Cardiac muscle cell (in vitro differentiated cells and primary cell): ENCODE measurements around the gene KDM5A. TPM values are rescaled to one million over a fixed set of nuclear protein-coding genes. Genes with fewer than 3 reads are reported as not detected.

Source experiments
- DNase-seq, 2 donors: peaks; one replicate each; pipeline versions ENCODE4 v3.0.0 to v3.0.0-alpha.2; 2010 to 2017; ENCODE audit warnings: low read depth in 1 of 2, low spot score in 1 of 2
- H3K27ac ChIP-seq: fragments of 200-600 bp; sonication (generic); 2 replicates; pipeline ENCODE4 v1.5.1; 2016
- H3K27me3 ChIP-seq: fragments of 200-600 bp; sonication (generic); 2 replicates; pipeline ENCODE4 v1.6.0; 2016; ENCODE audit warnings: control low read depth
- H3K36me3 ChIP-seq: fragments of 200-600 bp; sonication (generic); 2 replicates; pipeline ENCODE4 v1.5.1; 2016; ENCODE audit warnings: control low read depth
- H3K4me1 ChIP-seq: fragments of 200-600 bp; sonication (generic); 2 replicates; pipeline ENCODE4 v1.8.1; 2017; ENCODE audit warnings: low read depth, mild to moderate bottlenecking, mixed run types
- H3K4me3 ChIP-seq: fragments of 200-600 bp; sonication (generic); 2 replicates; pipeline ENCODE4 v1.5.1; 2016; ENCODE audit warnings: mild to moderate bottlenecking
- H3K9me3 ChIP-seq: fragments of 200-600 bp; sonication (generic); 2 replicates; pipeline ENCODE4 v1.5.1; 2017; ENCODE audit warnings: low read depth, mild to moderate bottlenecking, control low read depth
- polyA plus RNA-seq: library from polyadenylated mRNA; unstranded; fragments of >200 nt; fragmentation: Nextera tagmentation; extraction: Ambion mirVana; gene quantifications from 2 replicates; pipeline ENCODE4 v1.2.1, GENCODE V29; 2016
- total RNA-seq: library from RNA; depleted of rRNA; stranded (reverse); fragments of >200 nt; gene quantifications from 2 replicates; pipeline ENCODE4 v1.2.3, GENCODE V29; 2016
- TF ChIP-seq, protein P1 (sequence below): IDR thresholded peaks from 2 replicates; pipeline ENCODE4 v1.5.1; 2012; ENCODE audit warnings: low read depth, mild to moderate bottlenecking, low read length

KDM5A gene
- total and polyA plus RNA-seq, 2 experiments from 2014 or later = 36.3 to 41.1 TPM

DNA sequence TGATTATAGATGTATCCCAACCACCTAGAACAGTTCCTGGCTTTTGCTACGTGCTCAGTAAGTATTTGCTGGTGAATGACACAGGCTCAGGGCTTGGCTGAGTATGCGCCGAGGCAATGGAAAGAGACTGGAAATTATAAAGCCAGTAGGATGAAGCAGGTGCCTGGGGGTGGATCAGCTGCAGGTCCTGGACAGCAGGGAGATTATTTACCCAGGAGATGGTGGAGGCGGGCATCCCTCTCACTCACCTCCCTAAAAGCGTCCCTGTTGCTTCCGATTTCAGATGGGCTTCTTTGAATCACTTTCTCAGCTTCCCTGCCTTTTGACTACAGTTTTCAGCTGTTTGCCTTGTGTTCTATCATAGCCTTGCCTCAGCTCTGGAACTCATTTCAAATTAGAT is 132.9 kb downstream of the KDM5A start:
- no peak overlapping the region for H3K4me3 ChIP-seq

GRCh38 chr12:254912-255311 is 134.2 kb downstream of the KDM5A start:
- TF ChIP-seq, protein P1, sequence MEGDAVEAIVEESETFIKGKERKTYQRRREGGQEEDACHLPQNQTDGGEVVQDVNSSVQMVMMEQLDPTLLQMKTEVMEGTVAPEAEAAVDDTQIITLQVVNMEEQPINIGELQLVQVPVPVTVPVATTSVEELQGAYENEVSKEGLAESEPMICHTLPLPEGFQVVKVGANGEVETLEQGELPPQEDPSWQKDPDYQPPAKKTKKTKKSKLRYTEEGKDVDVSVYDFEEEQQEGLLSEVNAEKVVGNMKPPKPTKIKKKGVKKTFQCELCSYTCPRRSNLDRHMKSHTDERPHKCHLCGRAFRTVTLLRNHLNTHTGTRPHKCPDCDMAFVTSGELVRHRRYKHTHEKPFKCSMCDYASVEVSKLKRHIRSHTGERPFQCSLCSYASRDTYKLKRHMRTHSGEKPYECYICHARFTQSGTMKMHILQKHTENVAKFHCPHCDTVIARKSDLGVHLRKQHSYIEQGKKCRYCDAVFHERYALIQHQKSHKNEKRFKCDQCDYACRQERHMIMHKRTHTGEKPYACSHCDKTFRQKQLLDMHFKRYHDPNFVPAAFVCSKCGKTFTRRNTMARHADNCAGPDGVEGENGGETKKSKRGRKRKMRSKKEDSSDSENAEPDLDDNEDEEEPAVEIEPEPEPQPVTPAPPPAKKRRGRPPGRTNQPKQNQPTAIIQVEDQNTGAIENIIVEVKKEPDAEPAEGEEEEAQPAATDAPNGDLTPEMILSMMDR = no peak

More for the DNA sequence above, 132.9 kb downstream of the KDM5A start:
- DNase-seq = no peak
- TF ChIP-seq, protein P1 = no peak
- Histone ChIP-seq H3K27me3 (no peaks in the 10 kb centered on the region), H3K36me3 (no peaks in the 10 kb centered on the region), H3K27ac (no peak overlapping the region), H3K9me3 (no peaks in the 10 kb centered on the region), H3K4me1 (no peaks in the 10 kb centered on the region)

DNA sequence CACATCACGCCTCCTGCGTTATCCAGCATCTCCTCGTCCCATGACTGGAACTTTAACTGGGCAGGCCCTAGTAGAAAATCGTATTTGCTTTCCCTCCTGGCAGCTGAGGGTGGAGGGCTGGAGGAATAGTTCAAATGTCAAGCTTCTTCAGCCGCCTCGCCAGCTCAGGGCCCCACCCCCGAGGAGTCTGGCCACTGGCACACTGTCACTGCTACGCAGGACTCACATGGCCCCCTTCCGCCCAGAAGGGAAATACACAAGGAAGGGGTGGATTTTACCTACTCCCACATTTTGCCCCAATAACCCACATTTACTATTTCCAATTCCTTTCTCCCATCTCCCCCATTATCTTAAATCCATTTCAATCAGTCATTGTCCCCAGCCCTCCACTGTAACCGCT is 135.1 kb downstream of the KDM5A start:
- no peaks in the 10 kb centered on the region for H3K4me1 ChIP-seq
- DNase-seq = no peak
- no peak overlapping the region for H3K27ac ChIP-seq
- H3K36me3 ChIP-seq = no peaks in the 10 kb centered on the region
- no peak overlapping the region for H3K4me3 ChIP-seq
- no peaks in the 10 kb centered on the region for H3K27me3 ChIP-seq
- TF ChIP-seq, protein P1 = no peak
- H3K9me3 ChIP-seq = no peaks in the 10 kb centered on the region

More at GRCh38 chr12:254912-255311, 134.2 kb downstream of the KDM5A start:
- no peaks in the 10 kb centered on the region for H3K4me1 ChIP-seq
- no peaks in the 10 kb centered on the region for H3K9me3 ChIP-seq
- no peaks in the 10 kb centered on the region for H3K27me3 ChIP-seq
- no peak overlapping the region for H3K4me3 ChIP-seq
- H3K27ac ChIP-seq = no peak overlapping the region
- DNase-seq = no peak
- H3K36me3 ChIP-seq = no peaks in the 10 kb centered on the region

- H3K36me3 ChIP-seq = no peaks in the 10 kb centered on the region
- no peak overlapping the region for H3K27ac ChIP-seq
- TF ChIP-seq, protein P1 = no peak
- no peaks in the 10 kb centered on the region for H3K27me3 ChIP-seq
- no peak for DNase-seq
- H3K4me3 ChIP-seq = no peak overlapping the region
- H3K9me3 ChIP-seq = no peaks in the 10 kb centered on the region
- H3K4me1 ChIP-seq = no peaks in the 10 kb centered on the region
These were observed 135.8 kb downstream of the KDM5A start for GRCh38 chr12:253116-253831.

GRCh38 chr12:252636-253035 is 136.5 kb downstream of the KDM5A start:
- Histone ChIP-seq H3K9me3 (no peaks in the 10 kb centered on the region), H3K4me1 (no peaks in the 10 kb centered on the region), H3K27me3 (no peaks in the 10 kb centered on the region), H3K27ac (no peak overlapping the region), H3K36me3 (no peaks in the 10 kb centered on the region), H3K4me3 (no peak overlapping the region)
- no peak for DNase-seq
- TF ChIP-seq, protein P1 = no peak
